HepG2 (cell line): ENCODE results near the gene ANKZF1. TPM values are rescaled to one million over a fixed set of nuclear protein-coding genes. Genes with fewer than 3 reads are reported as not detected.

Source experiments
- CENPX ChIP-seq: sonication (generic); formaldehyde crosslinking; IDR thresholded peaks from 2 replicates; pipeline ENCODE4 v1.9.0; 2021; ENCODE audit warnings: mild to moderate bottlenecking, missing genetic modification reagents, moderate library complexity
- DPF2 ChIP-seq: sonication (generic); formaldehyde crosslinking; IDR thresholded peaks from 2 replicates; pipeline ENCODE4 v1.4.0; 2020; ENCODE audit warnings: mild to moderate bottlenecking, low read depth, missing genetic modification reagents, borderline replicate concordance
- EHMT2 ChIP-seq: fragments of 200-600 bp; sonication (generic); IDR thresholded peaks from 2 replicates; pipeline ENCODE4 v1.7.0; 2017; ENCODE audit warnings: antibody characterized with exemption, low read depth, low read length, borderline replicate concordance
- ELF3 ChIP-seq: IDR thresholded peaks from 2 replicates; pipeline ENCODE4 v1.6.1; 2016; ENCODE audit warnings: missing genetic modification reagents, missing compliant biosample characterization
- HHEX ChIP-seq: IDR thresholded peaks from 2 replicates; pipeline ENCODE4 v1.6.1; 2016; ENCODE audit warnings: control low read depth
- HNF4A ChIP-seq: sonication (generic); formaldehyde crosslinking; IDR thresholded peaks from 2 replicates; pipeline ENCODE4 v1.4.0; 2020; ENCODE audit warnings: missing genetic modification reagents
- NR2F1 ChIP-seq, 2 experiments: fragments of 450-650 bp in 1 of 2; formaldehyde crosslinking in 1 of 2; IDR thresholded peaks; 2 replicates each; pipeline versions ENCODE4 v1.5.0 to v1.6.1; 2016 to 2020; ENCODE audit warnings: mild to moderate bottlenecking in 1 of 2, missing compliant biosample characterization in 1 of 2, missing genetic modification reagents in 1 of 2, moderate library complexity in 1 of 2
- NRL ChIP-seq: sonication (generic); formaldehyde crosslinking; IDR thresholded peaks from 2 replicates; pipeline ENCODE4 v1.5.0; 2020; ENCODE audit warnings: missing genetic modification reagents, mild to moderate bottlenecking, moderate library complexity, borderline replicate concordance
- ONECUT2 ChIP-seq: sonication (generic); formaldehyde crosslinking; IDR thresholded peaks from 2 replicates; pipeline ENCODE4 v1.4.0; 2020; ENCODE audit warnings: missing genetic modification reagents
- PHF8 ChIP-seq: sonication (generic); formaldehyde crosslinking; IDR thresholded peaks from 2 replicates; pipeline ENCODE4 v1.5.0; 2020; ENCODE audit warnings: missing genetic modification reagents
- ZBTB20 ChIP-seq: sonication (generic); formaldehyde crosslinking; IDR thresholded peaks from 2 replicates; pipeline ENCODE4 v1.8.1; 2023; ENCODE audit warnings: missing genetic modification reagents, low read depth, mild to moderate bottlenecking, borderline replicate concordance
- ZBTB7B ChIP-seq: sonication (generic); formaldehyde crosslinking; IDR thresholded peaks from 2 replicates; pipeline ENCODE4 v1.4.0; 2020; ENCODE audit warnings: missing genetic modification reagents
- ZFX ChIP-seq: sonication (generic); formaldehyde crosslinking; IDR thresholded peaks from 2 replicates; pipeline ENCODE4 v1.4.0; 2020; ENCODE audit warnings: mild to moderate bottlenecking, low read depth, missing genetic modification reagents, moderate library complexity
- ZNF230 ChIP-seq: sonication (generic); formaldehyde crosslinking; IDR thresholded peaks from 2 replicates; pipeline ENCODE4 v1.4.0; 2020; ENCODE audit warnings: mild to moderate bottlenecking, missing genetic modification reagents
- ZNF337 ChIP-seq: sonication (generic); formaldehyde crosslinking; IDR thresholded peaks from 2 replicates; pipeline ENCODE4 v1.5.1; 2020; ENCODE audit warnings: missing genetic modification reagents, low read depth, mild to moderate bottlenecking, borderline replicate concordance
- ZNF724P ChIP-seq: sonication (generic); formaldehyde crosslinking; IDR thresholded peaks from 2 replicates; pipeline ENCODE4 v1.8.0; 2022; ENCODE audit warnings: missing genetic modification reagents, borderline replicate concordance
- ZNF746 ChIP-seq: sonication (generic); formaldehyde crosslinking; IDR thresholded peaks from 2 replicates; pipeline ENCODE4 v1.8.0; 2022; ENCODE audit warnings: mild to moderate bottlenecking, missing genetic modification reagents
- polyA plus RNA-seq, 8 experiments: library from polyadenylated mRNA; depleted of rRNA in 3 of 8; stranded (reverse) in 7 of 8; unstranded in 1 of 8; fragments of >200 nt; fragmentation: Illumina TruSeq in 4 of 8; extraction: Trizol in 4 of 8; gene quantifications; 2 replicates each; pipeline versions ENCODE4 v1.2.1 to v1.2.3, GENCODE V29; 2011 to 2016; ENCODE audit warnings: low read depth in 4 of 8, missing spikeins in 1 of 8, mixed read lengths in 1 of 8; ENCODE audit not compliant: insufficient read depth in 1 of 8
- total RNA-seq, 5 experiments: library from RNA; depleted of rRNA; stranded (reverse); fragments of >200 nt; fragmentation: Illumina TruSeq; extraction: Trizol; gene quantifications; 2 replicates each; pipeline ENCODE4 v1.2.3, GENCODE V29; 2016; ENCODE audit warnings: low read depth in 1 of 5
- TF ChIP-seq, protein P1 (sequence below): sonication (generic); formaldehyde crosslinking; IDR thresholded peaks from 2 replicates; pipeline ENCODE4 v1.8.0; 2022; ENCODE audit warnings: missing genetic modification reagents, mild to moderate bottlenecking, moderate library complexity, borderline replicate concordance
- TF ChIP-seq, protein P2 (sequence below): sonication (generic); formaldehyde crosslinking; IDR thresholded peaks from 2 replicates; pipeline ENCODE4 v1.4.0; 2020; ENCODE audit warnings: missing genetic modification reagents
- TF ChIP-seq, protein P3 (sequence below): IDR thresholded peaks from 2 replicates; pipeline ENCODE4 v1.6.1; 2018; ENCODE audit warnings: missing genetic modification reagents, mild to moderate bottlenecking, missing compliant biosample characterization
- TF ChIP-seq, protein P4 (sequence below): IDR thresholded peaks from 2 replicates; pipeline ENCODE4 v1.6.1; 2016; ENCODE audit warnings: control low read depth

ANKZF1 gene
- total and polyA plus RNA-seq, 2 of the 13 experiments (the other 11 are each of a cell fraction or from before 2014, with no cell fraction given): 25.3 to 128 TPM

DNA sequence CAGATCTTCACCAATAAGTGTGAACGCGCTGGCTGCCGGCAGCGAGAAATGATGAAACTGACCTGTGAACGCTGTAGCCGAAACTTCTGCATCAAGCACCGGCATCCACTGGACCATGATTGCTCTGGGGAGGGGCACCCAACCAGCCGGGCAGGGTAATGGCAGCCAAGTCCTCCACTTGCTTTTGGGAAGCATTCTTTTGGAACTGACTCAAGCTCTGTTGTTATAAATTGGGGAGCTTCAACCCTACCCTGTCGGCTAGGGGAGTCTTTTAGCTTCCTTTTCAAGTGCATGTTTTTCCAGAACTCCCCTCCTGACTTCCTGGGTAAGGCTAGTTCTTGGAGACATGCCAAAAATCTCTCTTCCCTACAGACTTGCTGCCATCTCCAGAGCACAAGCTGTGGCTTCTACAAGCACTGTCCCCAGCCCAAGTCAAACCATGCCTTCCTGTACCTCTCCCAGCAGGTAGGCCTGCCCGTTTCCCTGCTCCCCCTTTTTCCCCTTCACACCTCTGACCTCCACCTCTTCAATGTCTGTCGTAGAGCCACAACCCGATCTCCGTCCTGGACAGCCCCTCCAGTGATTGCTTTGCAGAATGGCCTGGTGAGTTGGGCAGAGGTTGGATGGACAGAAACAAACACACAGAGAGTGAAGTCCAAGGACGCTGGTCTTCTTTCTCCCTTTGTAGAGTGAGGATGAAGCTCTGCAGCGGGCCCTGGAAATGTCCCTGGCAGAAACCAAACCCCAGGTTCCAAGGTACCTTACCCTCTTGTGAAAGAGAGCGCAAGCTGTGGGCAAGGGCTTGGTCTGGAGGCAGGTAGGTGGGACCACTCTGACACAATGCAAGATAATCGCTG lies 21.5 kb upstream of the ANKZF1 start (continued):
- peak; percentile 53 to 72; a peak in 3 of 4 replicates for TF ChIP-seq NR2F1 (CRISPR knock-in tag; IDR thresholded peaks at IDR 0.05)
- TF ChIP-seq, protein P1, sequence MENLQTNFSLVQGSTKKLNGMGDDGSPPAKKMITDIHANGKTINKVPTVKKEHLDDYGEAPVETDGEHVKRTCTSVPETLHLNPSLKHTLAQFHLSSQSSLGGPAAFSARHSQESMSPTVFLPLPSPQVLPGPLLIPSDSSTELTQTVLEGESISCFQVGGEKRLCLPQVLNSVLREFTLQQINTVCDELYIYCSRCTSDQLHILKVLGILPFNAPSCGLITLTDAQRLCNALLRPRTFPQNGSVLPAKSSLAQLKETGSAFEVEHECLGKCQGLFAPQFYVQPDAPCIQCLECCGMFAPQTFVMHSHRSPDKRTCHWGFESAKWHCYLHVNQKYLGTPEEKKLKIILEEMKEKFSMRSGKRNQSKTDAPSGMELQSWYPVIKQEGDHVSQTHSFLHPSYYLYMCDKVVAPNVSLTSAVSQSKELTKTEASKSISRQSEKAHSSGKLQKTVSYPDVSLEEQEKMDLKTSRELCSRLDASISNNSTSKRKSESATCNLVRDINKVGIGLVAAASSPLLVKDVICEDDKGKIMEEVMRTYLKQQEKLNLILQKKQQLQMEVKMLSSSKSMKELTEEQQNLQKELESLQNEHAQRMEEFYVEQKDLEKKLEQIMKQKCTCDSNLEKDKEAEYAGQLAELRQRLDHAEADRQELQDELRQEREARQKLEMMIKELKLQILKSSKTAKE (CRISPR knock-in tag): peak; percentile 45; the same call in 1 of the 2 replicates
- 0 out of 2 replicates have a peak, but pooled peaks have one; percentile 33 for TF ChIP-seq ZBTB20
- no peak for TF ChIP-seq CENPX
- TF ChIP-seq, protein P2, sequence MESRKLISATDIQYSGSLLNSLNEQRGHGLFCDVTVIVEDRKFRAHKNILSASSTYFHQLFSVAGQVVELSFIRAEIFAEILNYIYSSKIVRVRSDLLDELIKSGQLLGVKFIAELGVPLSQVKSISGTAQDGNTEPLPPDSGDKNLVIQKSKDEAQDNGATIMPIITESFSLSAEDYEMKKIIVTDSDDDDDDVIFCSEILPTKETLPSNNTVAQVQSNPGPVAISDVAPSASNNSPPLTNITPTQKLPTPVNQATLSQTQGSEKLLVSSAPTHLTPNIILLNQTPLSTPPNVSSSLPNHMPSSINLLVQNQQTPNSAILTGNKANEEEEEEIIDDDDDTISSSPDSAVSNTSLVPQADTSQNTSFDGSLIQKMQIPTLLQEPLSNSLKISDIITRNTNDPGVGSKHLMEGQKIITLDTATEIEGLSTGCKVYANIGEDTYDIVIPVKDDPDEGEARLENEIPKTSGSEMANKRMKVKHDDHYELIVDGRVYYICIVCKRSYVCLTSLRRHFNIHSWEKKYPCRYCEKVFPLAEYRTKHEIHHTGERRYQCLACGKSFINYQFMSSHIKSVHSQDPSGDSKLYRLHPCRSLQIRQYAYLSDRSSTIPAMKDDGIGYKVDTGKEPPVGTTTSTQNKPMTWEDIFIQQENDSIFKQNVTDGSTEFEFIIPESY (CRISPR knock-in tag): no peak; the same call in none of the 2 replicates
- TF ChIP-seq ONECUT2 (CRISPR knock-in tag): 0 out of 2 replicates have a peak, but pooled peaks have one; percentile 22
- TF ChIP-seq HNF4A (CRISPR knock-in tag): peak; percentile 98
- TF ChIP-seq, protein P3, sequence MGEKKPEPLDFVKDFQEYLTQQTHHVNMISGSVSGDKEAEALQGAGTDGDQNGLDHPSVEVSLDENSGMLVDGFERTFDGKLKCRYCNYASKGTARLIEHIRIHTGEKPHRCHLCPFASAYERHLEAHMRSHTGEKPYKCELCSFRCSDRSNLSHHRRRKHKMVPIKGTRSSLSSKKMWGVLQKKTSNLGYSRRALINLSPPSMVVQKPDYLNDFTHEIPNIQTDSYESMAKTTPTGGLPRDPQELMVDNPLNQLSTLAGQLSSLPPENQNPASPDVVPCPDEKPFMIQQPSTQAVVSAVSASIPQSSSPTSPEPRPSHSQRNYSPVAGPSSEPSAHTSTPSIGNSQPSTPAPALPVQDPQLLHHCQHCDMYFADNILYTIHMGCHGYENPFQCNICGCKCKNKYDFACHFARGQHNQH (CRISPR knock-in tag): peak; percentile 62; the same call in 1 of the 2 replicates
- peak; percentile 52; the same call in 1 of the 2 replicates for TF ChIP-seq ZNF230
- peak; percentile 74; the same call in 1 of the 2 replicates for TF ChIP-seq EHMT2
- TF ChIP-seq PHF8 (CRISPR knock-in tag): peak; percentile 66
- TF ChIP-seq ZNF337 (CRISPR knock-in tag): peak; percentile 80
- peak; percentile 35; the same call in 1 of the 2 replicates for TF ChIP-seq ZNF746 (CRISPR knock-in tag)
- 0 out of 2 replicates have a peak, but pooled peaks have one; percentile 58 for TF ChIP-seq HHEX (CRISPR knock-in tag)
- TF ChIP-seq ELF3: peak; percentile 72; the same call in 1 of the 2 replicates
- TF ChIP-seq ZNF724P (CRISPR knock-in tag): no peak
- peak; percentile 75; the same call in 1 of the 2 replicates for TF ChIP-seq DPF2 (CRISPR knock-in tag)
- TF ChIP-seq ZFX (CRISPR knock-in tag): peak; percentile 79
- no peak; the same call in 1 of the 2 replicates for TF ChIP-seq NRL (CRISPR knock-in tag)
- TF ChIP-seq, protein P4, sequence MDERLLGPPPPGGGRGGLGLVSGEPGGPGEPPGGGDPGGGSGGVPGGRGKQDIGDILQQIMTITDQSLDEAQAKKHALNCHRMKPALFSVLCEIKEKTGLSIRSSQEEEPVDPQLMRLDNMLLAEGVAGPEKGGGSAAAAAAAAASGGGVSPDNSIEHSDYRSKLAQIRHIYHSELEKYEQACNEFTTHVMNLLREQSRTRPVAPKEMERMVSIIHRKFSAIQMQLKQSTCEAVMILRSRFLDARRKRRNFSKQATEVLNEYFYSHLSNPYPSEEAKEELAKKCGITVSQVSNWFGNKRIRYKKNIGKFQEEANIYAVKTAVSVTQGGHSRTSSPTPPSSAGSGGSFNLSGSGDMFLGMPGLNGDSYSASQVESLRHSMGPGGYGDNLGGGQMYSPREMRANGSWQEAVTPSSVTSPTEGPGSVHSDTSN: peak; percentile 32; the same call in 1 of the 2 replicates
- peak; percentile 87 for TF ChIP-seq ZBTB7B (CRISPR knock-in tag)
